Measurements from ENCODE around the gene DGUOK.
"Not testable (repeated sequence)": the region's sequence is repeated elsewhere in the genome, so short reads cannot be mapped to it uniquely, and the experiment has no call there.

DGUOK gene

GRCh38 chr2:73901143-73901542 is 25.5 kb upstream of the DGUOK start:
- no peak for DNase-seq (ENCODE audit: low read depth)

GRCh38 chr2:73902284-73902683 is 24.4 kb upstream of the DGUOK start:
- DNase-seq (ENCODE audit: low read depth) = no peak

GRCh38 chr2:73903313-73903712 is 23.4 kb upstream of the DGUOK start:
- DNase-seq (ENCODE audit: low read depth) = no peak

- not testable (repeated sequence) for DNase-seq (ENCODE audit: low read depth)
Measured at GRCh38 chr2:73903949-73904613, 22.6 kb upstream of the DGUOK start.

- no peak for DNase-seq (ENCODE audit: low read depth)
Measured at GRCh38 chr2:73904952-73905351, 21.7 kb upstream of the DGUOK start.

- no peak for DNase-seq (ENCODE audit: low read depth)
Measured at GRCh38 chr2:73906847-73907505, 19.7 kb upstream of the DGUOK start.

GRCh38 chr2:73907840-73908452 is 18.7 kb upstream of the DGUOK start:
- no peak for DNase-seq (ENCODE audit: low read depth)

GRCh38 chr2:73908689-73909652 is 17.7 kb upstream of the DGUOK start:
- DNase-seq (ENCODE audit: low read depth) = no peak

- no peak for DNase-seq (ENCODE audit: low read depth)
Measured at GRCh38 chr2:73910873-73911547, 15.7 kb upstream of the DGUOK start.

- no peak for DNase-seq (ENCODE audit: low read depth)
Measured at GRCh38 chr2:73911548-73912208, 15.0 kb upstream of the DGUOK start.

GRCh38 chr2:73913414-73914054 is 13.1 kb upstream of the DGUOK start:
- no peak for DNase-seq (ENCODE audit: low read depth)

GRCh38 chr2:73914667-73915066 is 12.0 kb upstream of the DGUOK start:
- DNase-seq (ENCODE audit: low read depth) = peak; percentile 49

- no peak for DNase-seq (ENCODE audit: low read depth)
Measured at GRCh38 chr2:73915437-73915993, 11.2 kb upstream of the DGUOK start.

- DNase-seq (ENCODE audit: low read depth) = no peak
Measured at GRCh38 chr2:73916666-73917065, 10.0 kb upstream of the DGUOK start.

GRCh38 chr2:73917296-73917695 is 9.4 kb upstream of the DGUOK start:
- DNase-seq (ENCODE audit: low read depth) = no peak

- no peak for DNase-seq (ENCODE audit: low read depth)
Measured at GRCh38 chr2:73917696-73918207, 8.9 kb upstream of the DGUOK start.

- DNase-seq (ENCODE audit: low read depth) = no peak
Measured at GRCh38 chr2:73918856-73919255, 7.8 kb upstream of the DGUOK start.

GRCh38 chr2:73919596-73920228 is 7.0 kb upstream of the DGUOK start:
- no peak for DNase-seq (ENCODE audit: low read depth)
